Prostate gland (tissue), 2 donors: ENCODE results near the gene CDC7. TPM values are rescaled to one million over a fixed set of nuclear protein-coding genes. Genes with fewer than 3 reads are reported as not detected.

Source experiments
- DNase-seq: peaks from one replicate; pipeline ENCODE4 v3.0.0-alpha.2; 2019; ENCODE audit warnings: low spot score
- H3K27ac ChIP-seq, 2 donors: fragments of 200-600 bp; sonication (generic); 2 replicates each; pipeline ENCODE4 v1.5.1; 2017 to 2019
- H3K27me3 ChIP-seq: fragments of 200-600 bp; sonication (generic); replicated peaks from 2 replicates; pipeline ENCODE4 v1.5.1; 2019; ENCODE audit not compliant: insufficient read depth
- H3K36me3 ChIP-seq, 2 donors: fragments of 200-600 bp; sonication (generic); 1 replicate in 1 of 2; 2 replicates in 1 of 2; pipeline versions ENCODE4 v1.5.1 to v1.8.1; 2017 to 2019
- H3K4me1 ChIP-seq: fragments of 200-600 bp; sonication (generic); replicated peaks from 2 replicates; pipeline ENCODE4 v1.5.1; 2019
- H3K4me3 ChIP-seq, 2 donors: fragments of 200-600 bp; sonication (generic); 2 replicates each; pipeline ENCODE4 v1.5.1; 2017 to 2019
- H3K9me3 ChIP-seq: fragments of 200-600 bp; sonication (generic); 2 replicates; pipeline ENCODE4 v1.5.1; 2017
- CTCF ChIP-seq, 4 experiments: fragments of 200-600 bp in 2 of 4; fragments of 450-650 bp in 2 of 4; sonication (generic) in 2 of 4; IDR thresholded peaks; 1 replicate in 3 of 4; 2 replicates in 1 of 4; pipeline ENCODE4 v1.5.1; 2016 to 2019; ENCODE audit warnings: antibody characterized with exemption in 4 of 4, mild to moderate bottlenecking in 2 of 4, moderate library complexity in 2 of 4
- POLR2A ChIP-seq: fragments of 450-650 bp; IDR thresholded peaks from one replicate; pipeline ENCODE4 v1.6.1; 2016; ENCODE audit warnings: antibody characterized with exemption, mild to moderate bottlenecking
- POLR2AphosphoS5 ChIP-seq: sonication (generic); formaldehyde crosslinking; IDR thresholded peaks from one replicate; pipeline ENCODE4 v1.6.1; 2017; ENCODE audit warnings: antibody characterized with exemption
- WGBS: methylation state at CpG from one replicate; pipeline ENCODE4 v1.1.5; 2018; 5-methylcytosine and 5-hydroxymethylcytosine counted together
- intact Hi-C: fragments of 100-400 bp; cut with DNase I; formaldehyde crosslinking; loops from one replicate; pipeline ENCODE4 v1.14.2; 2022
- total RNA-seq, 2 donors: library from RNA; depleted of rRNA; stranded (reverse); fragments of >200 nt; gene quantifications; one replicate each; pipeline ENCODE4 v1.1.0, GENCODE V29; 2016

The CDC7 gene
- total RNA-seq, 2 donors from 2014 or later = 0.68 to 6.1 TPM

GRCh38 chr1:91549041-91549735 lies 48.5 kb downstream of the CDC7 start:
- TF ChIP-seq POLR2AphosphoS5 = no peak
- TF ChIP-seq CTCF (IDR thresholded peaks at IDR 0.05) = no peak
- TF ChIP-seq POLR2A = no peak
- Histone ChIP-seq H3K36me3 (no peaks in the 10 kb centered on the region), H3K4me1 (no peaks in the 10 kb centered on the region), H3K4me3 (no peak overlapping the region), H3K27ac (no peak overlapping the region), H3K27me3 (no peaks in the 10 kb centered on the region), H3K9me3 (no peaks in the 10 kb centered on the region)
- 21% methylated on average over 2 of the region's 2 CpGs for WGBS
- intact Hi-C loops = no loop called here
- no peak for DNase-seq

- WGBS = 79% methylated on average over 2 of the region's 2 CpGs
- no peaks in the 10 kb centered on the region for H3K27me3 ChIP-seq
- TF ChIP-seq POLR2A = no peak
- TF ChIP-seq CTCF (IDR thresholded peaks at IDR 0.05) = no peak
- TF ChIP-seq POLR2AphosphoS5 = no peak
- no peak overlapping the region for H3K4me3 ChIP-seq
- H3K36me3 ChIP-seq = no peaks in the 10 kb centered on the region
- no peaks in the 10 kb centered on the region for H3K4me1 ChIP-seq
- no peak overlapping the region for H3K27ac ChIP-seq
- intact Hi-C loops = no loop called here
- H3K9me3 ChIP-seq = no peaks in the 10 kb centered on the region
- DNase-seq = no peak
Observed at GRCh38 chr1:91550961-91551360, 50.3 kb downstream of the CDC7 start.

- intact Hi-C loops = no loop called here
- no peaks in the 10 kb centered on the region for H3K9me3 ChIP-seq
- no peaks in the 10 kb centered on the region for H3K27me3 ChIP-seq
- no peak overlapping the region for H3K4me3 ChIP-seq
- TF ChIP-seq POLR2AphosphoS5 (no peak), POLR2A (no peak), CTCF (IDR thresholded peaks at IDR 0.05) (no peak)
- H3K27ac ChIP-seq = no peak overlapping the region
- H3K4me1 ChIP-seq = no peaks in the 10 kb centered on the region
- no peaks in the 10 kb centered on the region for H3K36me3 ChIP-seq
- DNase-seq = no peak
Observed at GRCh38 chr1:91552091-91552490, 51.4 kb downstream of the CDC7 start.

GRCh38 chr1:91552596-91552995 lies 51.9 kb downstream of the CDC7 start:
- H3K9me3 ChIP-seq = no peaks in the 10 kb centered on the region
- 98% methylated on average over 2 of the region's 2 CpGs for WGBS
- no peaks in the 10 kb centered on the region for H3K27me3 ChIP-seq
- DNase-seq = no peak
- TF ChIP-seq CTCF (IDR thresholded peaks at IDR 0.05) (no peak), POLR2AphosphoS5 (no peak), POLR2A (no peak)
- intact Hi-C loops = no loop called here
- H3K4me1 ChIP-seq = no peaks in the 10 kb centered on the region
- H3K27ac ChIP-seq = no peak overlapping the region
- no peak overlapping the region for H3K4me3 ChIP-seq
- no peaks in the 10 kb centered on the region for H3K36me3 ChIP-seq

GRCh38 chr1:91553177-91553591 lies 52.5 kb downstream of the CDC7 start:
- TF ChIP-seq POLR2AphosphoS5 (no peak), CTCF (IDR thresholded peaks at IDR 0.05) (no peak), POLR2A (no peak)
- H3K4me3 ChIP-seq = no peak overlapping the region
- intact Hi-C loops = no loop called here
- no peaks in the 10 kb centered on the region for H3K4me1 ChIP-seq
- no peaks in the 10 kb centered on the region for H3K9me3 ChIP-seq
- 53% methylated on average over 3 of the region's 3 CpGs for WGBS
- H3K36me3 ChIP-seq = no peaks in the 10 kb centered on the region
- no peaks in the 10 kb centered on the region for H3K27me3 ChIP-seq
- no peak overlapping the region for H3K27ac ChIP-seq
- peak; percentile 6 for DNase-seq
